Fibroblast of lung (primary cell): ENCODE measurements around the gene AP2A2.

Experiments used
- EZH2 ChIP-seq: IDR thresholded peaks from 2 replicates; pipeline ENCODE4 v1.5.1; 2012; ENCODE audit warnings: low read length, control low read depth, mild to moderate bottlenecking; ENCODE audit errors: missing control alignments
- TF ChIP-seq, protein P1 (sequence below), 2 donors: IDR thresholded peaks in 1 of 2; conservative IDR thresholded peaks in 1 of 2; 1 replicate in 1 of 2; 2 replicates in 1 of 2; pipeline ENCODE4 v1.5.1; 2011 to 2012; ENCODE audit warnings: low read length in 2 of 2, control low read depth in 1 of 2, inconsistent platforms in 1 of 2, low read depth in 1 of 2, mild to moderate bottlenecking in 1 of 2

DNA sequence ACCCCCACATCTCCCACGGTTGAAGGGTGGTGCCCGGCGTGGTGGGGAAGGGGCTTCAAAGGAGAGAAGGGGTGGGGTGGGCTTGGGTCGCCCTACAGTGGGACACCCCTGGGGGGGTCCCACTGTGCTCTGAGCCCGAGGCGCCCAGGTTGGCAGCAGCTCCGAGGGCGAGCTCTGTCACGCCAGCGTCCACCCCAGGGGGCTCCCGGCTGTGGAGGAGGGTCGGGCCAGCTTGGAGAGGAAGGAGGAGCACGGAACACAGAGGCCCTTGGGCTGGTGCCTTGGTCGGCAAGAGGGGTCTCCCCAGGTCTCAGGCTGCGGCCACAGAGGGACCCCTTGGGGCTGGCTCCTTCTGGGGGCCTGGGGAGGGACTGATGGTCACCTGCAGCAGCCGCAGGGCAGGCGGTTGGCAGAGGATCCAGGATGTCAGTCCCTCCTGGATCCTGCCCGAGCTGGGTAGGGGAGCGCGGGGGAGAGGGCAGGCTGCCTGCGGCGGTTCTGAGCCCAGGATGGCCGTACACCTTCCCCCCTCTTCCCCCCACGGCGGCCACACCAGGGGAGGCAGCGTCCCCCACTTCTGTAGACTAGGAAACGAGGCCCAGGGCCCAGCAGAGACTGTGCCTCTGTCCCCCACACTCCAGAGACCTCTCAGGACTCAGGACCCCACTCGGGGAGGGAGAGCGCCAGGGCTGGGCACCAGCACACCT, 110.1 kb downstream of the AP2A2 start:
- TF ChIP-seq, protein P1, sequence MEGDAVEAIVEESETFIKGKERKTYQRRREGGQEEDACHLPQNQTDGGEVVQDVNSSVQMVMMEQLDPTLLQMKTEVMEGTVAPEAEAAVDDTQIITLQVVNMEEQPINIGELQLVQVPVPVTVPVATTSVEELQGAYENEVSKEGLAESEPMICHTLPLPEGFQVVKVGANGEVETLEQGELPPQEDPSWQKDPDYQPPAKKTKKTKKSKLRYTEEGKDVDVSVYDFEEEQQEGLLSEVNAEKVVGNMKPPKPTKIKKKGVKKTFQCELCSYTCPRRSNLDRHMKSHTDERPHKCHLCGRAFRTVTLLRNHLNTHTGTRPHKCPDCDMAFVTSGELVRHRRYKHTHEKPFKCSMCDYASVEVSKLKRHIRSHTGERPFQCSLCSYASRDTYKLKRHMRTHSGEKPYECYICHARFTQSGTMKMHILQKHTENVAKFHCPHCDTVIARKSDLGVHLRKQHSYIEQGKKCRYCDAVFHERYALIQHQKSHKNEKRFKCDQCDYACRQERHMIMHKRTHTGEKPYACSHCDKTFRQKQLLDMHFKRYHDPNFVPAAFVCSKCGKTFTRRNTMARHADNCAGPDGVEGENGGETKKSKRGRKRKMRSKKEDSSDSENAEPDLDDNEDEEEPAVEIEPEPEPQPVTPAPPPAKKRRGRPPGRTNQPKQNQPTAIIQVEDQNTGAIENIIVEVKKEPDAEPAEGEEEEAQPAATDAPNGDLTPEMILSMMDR (conservative IDR thresholded peaks at IDR 0.05 in 1 of 2, IDR thresholded peaks at IDR 0.05 in 1 of 2; ENCODE audit: low read depth in 1 of 2, low read length in 2 of 2): no peak
- no peak for TF ChIP-seq EZH2
